T follicular helper cell (primary cell): ENCODE data around the gene THPO.

Experiments used
- DNase-seq: peaks from one replicate; pipeline ENCODE4 v3.0.0-alpha.2; 2020; ENCODE audit warnings: low read depth

THPO gene

GRCh38 chr3:184333700-184334099, 44.3 kb downstream of the THPO start:
- DNase-seq, result no peak

GRCh38 chr3:184333190-184333589, 44.8 kb downstream of the THPO start:
- no peak for DNase-seq

- DNase-seq, result no peak
Measured at GRCh38 chr3:184332370-184333090, 45.5 kb downstream of the THPO start.

- DNase-seq, result no peak
Measured at GRCh38 chr3:184328516-184328915, 49.5 kb downstream of the THPO start.

GRCh38 chr3:184327171-184327570, 50.8 kb downstream of the THPO start:
- DNase-seq, result no peak

GRCh38 chr3:184325715-184326369, 52.2 kb downstream of the THPO start:
- no peak for DNase-seq

GRCh38 chr3:184325269-184325668, 52.7 kb downstream of the THPO start:
- no peak for DNase-seq

- no peak for DNase-seq
Measured at GRCh38 chr3:184323696-184324095, 54.3 kb downstream of the THPO start.

GRCh38 chr3:184322731-184323487, 55.1 kb downstream of the THPO start:
- DNase-seq, result no peak
